H9 (cell line): Measurements from ENCODE around the gene PHLDB1. TPM values are rescaled to one million over a fixed set of nuclear protein-coding genes. Genes with fewer than 3 reads are reported as not detected.

Experiments
- DNase-seq: peaks from one replicate; pipeline ENCODE4 v3.0.0-alpha.2; 2017
- H2AFZ ChIP-seq: one replicate; pipeline ENCODE4 v1.6.1; 2013; ENCODE audit warnings: mild to moderate bottlenecking, low read length, control low read depth, moderate library complexity
- H2AK5ac ChIP-seq: 2 replicates; pipeline ENCODE4 v1.6.1; 2013; ENCODE audit warnings: low read length, control low read depth, mixed read lengths; ENCODE audit not compliant: insufficient read length
- H2BK120ac ChIP-seq: one replicate; pipeline ENCODE4 v1.6.1; 2013; ENCODE audit warnings: low read depth, mild to moderate bottlenecking, low read length, control low read depth, inconsistent platforms; ENCODE audit not compliant: poor library complexity, severe bottlenecking
- H2BK12ac ChIP-seq: 2 replicates; pipeline ENCODE4 v1.6.1; 2013; ENCODE audit warnings: low read length, control low read depth, mixed read lengths, low read depth; ENCODE audit not compliant: insufficient read length
- H2BK15ac ChIP-seq: 2 replicates; pipeline ENCODE4 v1.6.1; 2013; ENCODE audit warnings: low read depth, low read length, control low read depth
- H2BK20ac ChIP-seq: one replicate; pipeline ENCODE4 v1.6.1; 2013; ENCODE audit warnings: low read depth, mild to moderate bottlenecking, low read length, control low read depth, inconsistent platforms; ENCODE audit not compliant: poor library complexity, severe bottlenecking
- H2BK5ac ChIP-seq: 2 replicates; pipeline ENCODE4 v1.6.1; 2013; ENCODE audit warnings: low read length, control low read depth, mixed read lengths; ENCODE audit not compliant: insufficient read length
- H3K14ac ChIP-seq: 2 replicates; pipeline ENCODE4 v1.6.1; 2013; ENCODE audit warnings: low read length, control low read depth; ENCODE audit not compliant: insufficient read depth
- H3K18ac ChIP-seq: 2 replicates; pipeline ENCODE4 v1.6.1; 2013; ENCODE audit warnings: low read depth, mild to moderate bottlenecking, mixed read lengths, low read length, control low read depth; ENCODE audit not compliant: insufficient read length
- H3K23ac ChIP-seq: 2 replicates; pipeline ENCODE4 v1.6.1; 2013; ENCODE audit warnings: low read length, control low read depth, mixed read lengths, low read depth; ENCODE audit not compliant: insufficient read length
- H3K23me2 ChIP-seq: 2 replicates; pipeline ENCODE4 v1.6.1; 2013; ENCODE audit warnings: low read depth, mild to moderate bottlenecking, mixed read lengths, low read length, control low read depth; ENCODE audit not compliant: insufficient read length, poor library complexity, severe bottlenecking
- H3K27ac ChIP-seq: 2 replicates; pipeline ENCODE4 v1.5.1; 2013; ENCODE audit warnings: low read length, control low read depth, mixed read lengths, low read depth; ENCODE audit not compliant: insufficient read length
- H3K27me3 ChIP-seq: 2 replicates; pipeline ENCODE4 v1.6.1; 2013; ENCODE audit warnings: low read length, control low read depth, inconsistent platforms; ENCODE audit not compliant: insufficient read depth
- H3K4ac ChIP-seq: 2 replicates; pipeline ENCODE4 v1.6.1; 2013; ENCODE audit warnings: low read depth, mild to moderate bottlenecking, control low read depth, inconsistent platforms, low read length, moderate library complexity
- H3K4me1 ChIP-seq: 2 replicates; pipeline ENCODE4 v1.6.1; 2013; ENCODE audit warnings: low read length, control low read depth, inconsistent platforms; ENCODE audit not compliant: insufficient read depth
- H3K4me2 ChIP-seq: 2 replicates; pipeline ENCODE4 v1.6.1; 2013; ENCODE audit warnings: low read length, control low read depth, mixed read lengths; ENCODE audit not compliant: insufficient read length, insufficient read depth
- H3K56ac ChIP-seq: 2 replicates; pipeline ENCODE4 v1.6.1; 2013; ENCODE audit warnings: low read depth, mild to moderate bottlenecking, mixed read lengths, low read length, control low read depth; ENCODE audit not compliant: insufficient read length
- H3K79me1 ChIP-seq: 2 replicates; pipeline ENCODE4 v1.6.1; 2013; ENCODE audit warnings: low read depth, mild to moderate bottlenecking, moderate library complexity, low read length, control low read depth, inconsistent platforms; ENCODE audit not compliant: insufficient read depth, poor library complexity, severe bottlenecking
- H3K79me2 ChIP-seq: 2 replicates; pipeline ENCODE4 v1.6.1; 2013; ENCODE audit warnings: low read length, control low read depth, inconsistent platforms; ENCODE audit not compliant: insufficient read depth
- H3K9ac ChIP-seq: 2 replicates; pipeline ENCODE4 v1.6.1; 2013; ENCODE audit warnings: low read length, control low read depth, mixed read lengths; ENCODE audit not compliant: insufficient read length; ENCODE audit errors: extremely low read depth
- H3K9me3 ChIP-seq: one replicate; pipeline ENCODE4 v1.6.1; 2013; ENCODE audit warnings: low read depth, low read length, inconsistent platforms; ENCODE audit not compliant: control insufficient read depth
- H3T11ph ChIP-seq: one replicate; pipeline ENCODE4 v1.6.1; 2013; ENCODE audit warnings: mild to moderate bottlenecking, low read length, control low read depth, inconsistent platforms
- H4K20me1 ChIP-seq: one replicate; pipeline ENCODE4 v1.6.1; 2013; ENCODE audit not compliant: control insufficient read depth, insufficient read length, insufficient read depth
- H4K5ac ChIP-seq: 2 replicates; pipeline ENCODE4 v1.6.1; 2013; ENCODE audit warnings: low read depth, mild to moderate bottlenecking, mixed read lengths, low read length, control low read depth; ENCODE audit not compliant: insufficient read length
- H4K8ac ChIP-seq: replicated peaks from 2 replicates; pipeline ENCODE4 v1.6.1; 2013; ENCODE audit warnings: low read length, control low read depth, mixed read lengths, low read depth; ENCODE audit not compliant: insufficient read length
- H4K91ac ChIP-seq: 2 replicates; pipeline ENCODE4 v1.6.1; 2013; ENCODE audit warnings: low read depth, mild to moderate bottlenecking, moderate library complexity, mixed read lengths, low read length, control low read depth; ENCODE audit not compliant: insufficient read length
- H3K27ac Mint-ChIP-seq, 3 experiments: 2 replicates in 2 of 3; 3 replicates in 1 of 3; pipeline ENCODE4 v1.8.0; 2020 to 2021; ENCODE audit warnings: mixed read lengths in 3 of 3, mild to moderate bottlenecking in 1 of 3, moderate library complexity in 1 of 3
- H3K27me3 Mint-ChIP-seq: 2 replicates; pipeline ENCODE4 v1.8.0; 2021; ENCODE audit warnings: low read depth, mild to moderate bottlenecking, moderate library complexity, mixed read lengths
- H3K36me3 Mint-ChIP-seq, 3 experiments: 2 replicates in 2 of 3; 3 replicates in 1 of 3; pipeline ENCODE4 v1.8.0; 2020 to 2021; ENCODE audit warnings: low read depth in 3 of 3, mixed read lengths in 3 of 3; ENCODE audit not compliant: insufficient read depth in 1 of 3
- H3K4me1 Mint-ChIP-seq, 2 experiments: 2 replicates each; pipeline ENCODE4 v1.8.0; 2020; ENCODE audit warnings: mixed read lengths in 2 of 2
- H3K4me3 Mint-ChIP-seq, 2 experiments: 2 replicates in 1 of 2; 3 replicates in 1 of 2; pipeline ENCODE4 v1.8.0; 2020 to 2021; ENCODE audit warnings: mild to moderate bottlenecking in 2 of 2, mixed read lengths in 2 of 2, moderate library complexity in 1 of 2
- H3K9me3 Mint-ChIP-seq, 2 experiments: 2 replicates in 1 of 2; 3 replicates in 1 of 2; pipeline ENCODE4 v1.8.0; 2020; ENCODE audit warnings: mild to moderate bottlenecking in 2 of 2, mixed read lengths in 2 of 2, moderate library complexity in 1 of 2
- CTCF ChIP-seq: fragments of 200-600 bp; sonication (generic); conservative IDR thresholded peaks from 3 replicates; pipeline ENCODE4 v1.8.0; 2021; ENCODE audit warnings: antibody characterized with exemption, mild to moderate bottlenecking
- WGBS: extraction: QIAGEN DNeasy Blood & Tissue Kit; methylation state at CpG from one replicate; pipeline ENCODE4 v1.1.7; 2013; ENCODE audit warnings: missing lambda C conversion rate, low lambda C conversion rate, mixed read lengths; ENCODE audit not compliant: insufficient read length; ENCODE audit errors: extremely low coverage; 5-methylcytosine and 5-hydroxymethylcytosine counted together
- total RNA-seq: library from RNA; stranded (reverse); gene quantifications from 2 replicates; pipeline ENCODE4 v1.2.1, GENCODE V29; 2021

Gene PHLDB1
- total RNA-seq, 1 experiment from 2014 or later = 56.0 TPM

- Histone ChIP-seq H3K14ac (no peak overlapping the region), H2BK12ac (no peak overlapping the region), H3K4me2 (no peak overlapping the region), H3K9me3 (no peaks in the 10 kb centered on the region), H2AFZ (no peak overlapping the region), H4K8ac (no peak overlapping the region), H4K5ac (no peak overlapping the region), H2BK5ac (no peak overlapping the region), H4K20me1 (no peaks in the 10 kb centered on the region), H3K23ac (no peak overlapping the region), H3K79me2 (no peaks in the 10 kb centered on the region; the same call in 1 of the 2 replicates), H3K23me2 (peaks cover 9% of the 10 kb centered on the region), H3K27ac (no peak overlapping the region), H3K18ac (no peak overlapping the region), H3T11ph (no peak overlapping the region), H3K56ac (no peak overlapping the region), H4K91ac (no peak overlapping the region), H2BK120ac (no peak overlapping the region), H2BK15ac (no peak overlapping the region), H3K4me1 (peaks cover 10% of the 10 kb centered on the region; the same call in 1 of the 2 replicates), H3K4ac (no peak overlapping the region), H3K27me3 (no peaks in the 10 kb centered on the region; the same call in 1 of the 2 replicates), H3K9ac (no peak overlapping the region), H3K79me1 (no peaks in the 10 kb centered on the region), H2BK20ac (no peak overlapping the region), H2AK5ac (no peak overlapping the region)
- Mint-ChIP-seq H3K4me3 (no peak overlapping the region), H3K27ac (no peak overlapping the region), H3K27me3 (peaks cover 4% of the 10 kb centered on the region; the same call in 1 of the 2 replicates), H3K36me3 (peaks cover 2 to 6% (median 4%) of the 10 kb centered on the region in 3 experiments; a peak in 6 of 7 replicates), H3K4me1 (peaks cover 78 to 81% of the 10 kb centered on the region in 2 experiments), H3K9me3 (no peaks in the 10 kb centered on the region)
- no CpG with 5 or more reads among the region's 4 CpGs for WGBS
- no peak for DNase-seq
- TF ChIP-seq CTCF = no peak
These were observed 11.6 kb downstream of the PHLDB1 start for GRCh38 chr11:118618991-118619375.
